ENCODE measurements around the gene CHTF18.
"Not testable (repeated sequence)": the region's sequence is repeated elsewhere in the genome, so short reads cannot be mapped to it uniquely, and the experiment has no call there.

Gene CHTF18

DNA sequence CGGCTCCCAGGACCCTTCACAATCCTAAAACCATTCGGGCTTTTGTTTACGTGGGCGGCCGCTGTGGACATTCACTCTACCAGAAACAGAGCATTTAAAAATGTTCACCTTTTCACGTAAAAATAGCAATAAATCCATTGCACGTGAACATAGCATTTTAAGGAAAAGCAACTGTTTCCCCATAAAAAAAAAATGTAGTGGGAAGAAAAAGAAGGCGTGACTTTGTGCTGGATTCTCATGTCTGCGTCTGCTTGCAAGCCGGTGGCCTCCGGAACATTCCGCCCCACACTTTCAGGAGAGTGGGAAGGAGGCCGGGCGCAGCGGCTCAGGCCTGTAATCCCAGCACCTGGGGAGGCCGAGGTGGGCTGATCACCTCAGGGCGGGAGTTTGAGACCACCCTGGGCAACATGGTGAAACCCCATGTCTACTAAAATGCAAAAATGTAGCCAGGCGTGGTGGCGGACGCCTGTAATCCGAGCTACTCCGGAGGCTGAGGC, 25.5 kb downstream of the CHTF18 start:
- DNase-seq: no peak

DNA sequence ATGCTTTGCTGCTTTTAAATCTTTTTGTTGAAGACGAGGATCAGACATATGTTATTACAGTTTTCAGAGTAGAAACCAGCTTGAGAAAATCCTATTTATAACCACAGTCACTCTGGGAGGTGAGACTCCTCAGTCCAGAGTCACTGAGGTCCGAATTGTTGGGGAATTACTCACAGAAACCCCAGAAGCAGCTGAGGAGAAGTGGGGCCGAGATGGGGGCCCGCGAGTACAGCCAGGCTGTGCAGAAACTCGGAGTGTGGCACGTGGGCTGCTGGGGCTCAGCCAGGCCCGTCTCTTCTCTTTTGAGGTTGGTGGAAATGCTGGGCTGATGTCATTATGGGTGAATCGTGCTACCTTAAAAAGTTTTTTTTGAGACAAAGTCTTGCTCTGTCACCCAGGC, 26.6 kb downstream of the CHTF18 start:
- DNase-seq: no peak

- no peak for DNase-seq
These were observed 27.4 kb downstream of the CHTF18 start for GRCh38 chr16:815861-816260.

DNA sequence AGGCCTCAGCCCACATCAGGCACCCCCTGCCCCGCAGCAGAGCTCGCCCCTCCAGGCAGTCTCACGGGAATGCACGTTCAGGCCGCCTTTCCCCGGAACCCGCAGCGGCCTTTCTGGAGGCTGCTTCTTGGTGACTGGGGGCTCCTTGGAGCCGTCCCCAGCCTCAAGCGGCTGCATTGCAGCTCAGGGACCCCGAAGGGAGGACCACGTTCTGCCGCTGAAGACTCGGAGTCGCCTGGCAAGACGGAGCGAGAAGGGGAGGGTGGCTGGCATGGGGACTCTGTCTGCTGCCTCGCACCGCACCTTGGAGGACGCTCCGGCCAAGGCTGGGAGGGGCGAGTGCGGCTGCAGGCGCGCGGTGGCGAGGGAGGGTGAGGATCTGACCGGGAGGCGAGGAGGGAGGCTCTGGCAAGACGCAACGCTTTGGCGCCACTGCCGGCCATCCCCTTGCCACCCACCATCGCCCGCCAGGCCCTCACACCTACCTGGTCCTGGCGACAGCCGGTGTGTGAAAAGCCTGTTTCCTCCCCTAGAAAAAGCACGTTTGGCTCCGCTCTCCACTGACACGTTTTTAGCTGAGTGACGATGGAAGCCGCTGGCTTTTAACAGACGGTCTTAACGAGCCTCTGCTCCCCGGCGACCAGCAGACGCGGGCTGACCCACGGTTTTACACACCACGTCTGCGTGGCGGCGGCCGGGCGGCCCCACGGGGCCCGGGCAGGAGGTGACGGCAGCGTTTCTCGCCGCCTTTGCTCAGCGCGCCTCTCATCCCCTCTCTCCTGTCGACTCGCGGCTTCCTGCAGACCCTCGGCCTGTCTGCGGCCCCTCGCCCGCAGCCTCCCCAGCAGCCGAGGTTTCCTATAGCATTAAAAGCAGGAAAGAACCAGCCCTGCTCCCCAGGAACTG, 28.8 kb downstream of the CHTF18 start:
- DNase-seq: no peak

- DNase-seq: no peak
These were observed 29.7 kb downstream of the CHTF18 start for GRCh38 chr16:818132-818531.

GRCh38 chr16:818592-818991, 30.2 kb downstream of the CHTF18 start:
- DNase-seq: no peak

DNA sequence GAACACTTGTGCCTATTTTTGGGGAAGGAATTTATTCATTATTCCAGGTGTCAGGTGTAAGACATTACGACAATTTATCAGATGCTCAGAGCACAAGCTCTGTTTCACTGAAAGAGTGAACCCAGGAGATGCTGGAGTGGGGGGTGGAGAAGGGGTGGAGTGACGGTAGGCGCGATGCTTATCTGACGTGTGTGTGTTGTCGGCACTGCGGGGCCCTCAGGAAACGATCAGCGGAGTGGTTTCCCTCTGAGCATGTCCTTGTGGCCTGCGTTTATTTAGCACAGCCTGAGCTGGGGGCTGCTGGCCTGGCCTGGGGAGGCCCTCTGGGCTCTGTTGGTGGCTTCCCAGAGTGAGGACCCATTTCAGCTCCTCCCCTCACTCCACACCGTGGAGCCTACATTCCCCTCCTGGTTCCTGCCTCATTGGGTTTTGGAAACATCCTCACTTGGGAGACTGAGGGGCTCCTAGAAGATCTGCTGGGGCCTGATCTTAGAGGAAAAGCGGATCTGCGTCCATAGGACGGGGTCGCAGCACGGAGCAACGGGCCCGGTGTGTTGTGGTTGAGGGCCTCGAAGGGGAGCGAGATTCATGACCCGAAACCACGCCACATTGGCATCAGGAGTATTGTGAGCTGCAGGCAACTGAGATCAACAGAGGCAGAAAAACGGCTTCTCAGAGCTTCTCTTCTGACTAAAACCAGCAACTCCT, 31.1 kb downstream of the CHTF18 start:
- no peak for DNase-seq

- not testable (repeated sequence) for DNase-seq
These were observed 31.6 kb downstream of the CHTF18 start for GRCh38 chr16:820044-820408.

DNA sequence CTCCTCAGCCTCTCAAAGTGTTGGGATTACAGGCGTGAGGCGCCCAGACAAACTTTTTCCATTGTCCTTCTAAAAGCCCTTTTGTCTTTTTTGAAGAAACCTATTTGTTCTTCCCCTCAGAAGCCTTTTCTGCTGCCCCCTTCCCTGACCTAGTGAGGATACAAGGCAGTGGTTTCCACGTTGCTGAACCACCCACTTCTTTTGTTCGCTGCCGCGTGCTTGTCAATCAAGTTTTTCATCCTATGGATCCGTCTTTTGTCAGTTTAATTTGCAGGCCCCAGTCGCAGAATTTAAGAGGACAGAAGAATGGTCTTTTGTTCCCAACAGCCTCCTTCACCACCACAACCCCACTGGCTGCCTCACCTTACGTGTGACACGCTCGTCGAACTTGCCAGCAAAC, 32.3 kb downstream of the CHTF18 start:
- DNase-seq: no peak

- DNase-seq: no peak
These were observed 33.3 kb downstream of the CHTF18 start for GRCh38 chr16:821751-822150.

DNA sequence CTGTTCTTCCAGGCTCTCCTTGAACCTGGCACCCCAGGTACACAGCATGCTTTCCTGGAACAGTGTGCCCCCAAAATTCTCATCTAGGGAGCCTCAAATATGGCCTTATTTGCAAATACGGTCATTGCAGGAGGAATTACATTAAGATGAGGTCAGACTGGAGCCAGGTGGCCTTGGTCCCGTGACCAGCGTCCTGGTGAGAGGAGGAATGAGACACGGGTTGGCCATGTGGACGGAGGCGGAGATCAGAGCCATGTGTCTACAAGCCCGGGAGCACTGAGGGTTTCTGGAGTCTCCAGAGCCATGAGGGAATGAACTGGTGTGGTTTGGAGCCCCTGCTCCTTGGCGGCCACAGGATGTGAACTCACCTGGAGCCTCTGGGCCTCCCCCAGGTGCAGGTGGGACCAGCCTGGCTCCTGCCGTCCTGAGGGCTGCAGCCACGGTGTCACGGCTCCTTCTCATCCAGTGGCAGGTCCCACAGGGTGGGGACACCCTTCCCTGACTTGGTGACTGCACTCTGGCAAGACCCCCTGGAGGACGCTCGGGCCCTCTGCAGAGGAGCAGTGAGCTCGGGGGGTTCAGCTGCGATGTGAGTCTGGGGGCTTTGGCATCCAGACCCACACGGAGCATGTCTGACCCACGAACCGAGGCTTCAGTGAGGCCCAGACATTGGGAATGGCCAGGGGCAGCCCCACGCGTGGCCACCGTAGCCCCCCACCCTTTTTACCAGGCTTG, 33.9 kb downstream of the CHTF18 start:
- DNase-seq: no peak

DNA sequence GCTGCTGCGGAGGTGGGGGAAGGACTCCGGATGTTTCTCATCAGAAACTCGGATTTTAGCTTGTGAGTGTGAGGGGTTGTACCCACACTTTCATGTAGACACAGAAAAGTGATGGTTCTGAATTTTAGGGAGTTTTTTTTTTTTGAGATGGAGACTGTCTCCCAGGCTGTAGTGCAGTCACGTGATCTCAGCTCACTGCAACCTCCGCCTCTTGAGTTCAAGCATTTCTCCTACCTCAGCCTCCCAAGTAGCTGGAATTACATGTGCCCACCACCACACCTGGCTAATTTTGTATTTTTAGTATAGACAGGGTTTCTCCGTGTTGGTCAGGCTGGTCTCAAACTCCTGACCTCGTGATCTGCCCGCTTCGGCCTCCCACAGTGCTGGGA, 34.5 kb downstream of the CHTF18 start:
- no peak for DNase-seq

- DNase-seq: no peak
These were observed 35.8 kb downstream of the CHTF18 start for GRCh38 chr16:824194-824593.

- no peak for DNase-seq
These were observed 36.2 kb downstream of the CHTF18 start for GRCh38 chr16:824601-825000.

DNA sequence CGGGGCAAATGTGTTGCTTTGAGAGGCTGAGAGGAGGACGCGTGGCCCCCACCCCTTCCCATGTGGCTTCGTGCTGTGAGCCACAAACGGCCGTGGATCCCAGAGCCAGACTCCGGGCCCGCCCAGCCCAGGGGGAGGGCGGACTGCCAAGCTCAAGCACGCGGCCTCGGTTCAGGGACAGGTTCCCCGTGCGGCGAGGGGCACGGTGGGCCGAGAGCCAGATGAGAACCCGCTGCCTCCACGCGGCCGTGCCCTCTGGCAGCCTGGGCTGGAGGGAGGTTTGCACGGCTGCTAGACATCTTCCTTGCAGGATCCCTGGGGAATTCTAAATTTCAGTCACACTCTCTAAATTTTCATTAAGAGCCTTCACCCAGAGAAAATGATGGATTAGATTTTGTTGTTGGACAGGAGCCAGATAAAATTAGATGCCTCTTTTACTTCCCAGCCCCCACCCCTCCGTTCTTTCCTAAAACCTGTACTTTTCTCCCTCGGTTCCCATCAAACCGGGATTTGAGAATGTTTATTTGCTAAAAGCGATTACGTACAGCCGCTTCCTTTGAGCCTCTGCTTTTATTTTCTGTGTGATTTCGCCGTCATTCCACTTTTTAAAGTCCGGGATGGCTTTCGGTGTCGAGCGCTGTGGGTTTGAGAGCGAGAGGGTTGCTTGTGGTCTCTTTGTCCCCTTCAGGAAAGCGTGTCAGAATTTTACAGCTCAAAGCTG, 37.1 kb downstream of the CHTF18 start:
- peak; percentile 14 for DNase-seq

DNA sequence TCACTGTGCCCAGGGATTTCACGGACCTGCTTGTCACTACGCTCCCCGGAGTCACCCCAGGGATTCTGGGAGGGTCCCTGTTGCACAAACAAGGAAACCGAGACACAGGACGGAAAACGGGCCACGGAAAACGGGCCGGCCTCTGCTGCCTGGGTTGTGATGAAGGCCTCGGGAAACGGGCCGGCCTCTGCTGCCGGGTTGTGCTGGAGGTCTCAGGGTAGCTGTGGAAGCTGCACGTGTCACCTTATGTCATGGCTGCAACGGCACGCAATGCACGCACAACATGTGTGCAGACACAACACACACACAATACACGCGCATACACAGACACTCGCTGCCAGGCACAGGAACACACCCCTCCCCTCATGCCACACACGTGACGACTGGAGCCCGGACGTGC, 39.1 kb downstream of the CHTF18 start:
- no peak for DNase-seq

DNA sequence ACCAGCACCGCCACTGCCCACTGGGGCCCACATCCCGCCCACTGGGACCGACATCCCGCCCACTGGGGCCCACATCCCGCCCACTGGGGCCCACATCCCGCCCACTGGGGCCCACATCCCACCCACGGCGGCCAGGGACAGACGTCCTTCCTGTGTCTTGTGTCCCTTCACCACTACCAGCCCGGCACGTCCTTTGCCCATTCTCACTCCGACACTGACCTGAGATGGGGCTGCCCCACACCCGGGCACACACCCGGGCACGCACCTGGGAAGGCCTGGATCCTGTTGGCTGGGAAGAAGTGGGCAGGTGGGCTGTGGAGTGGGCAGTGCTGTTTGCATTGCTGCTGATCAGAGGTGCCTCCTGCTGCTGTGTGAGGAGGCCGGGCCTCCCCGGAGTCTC, 40.5 kb downstream of the CHTF18 start:
- no peak for DNase-seq

- no peak for DNase-seq
These were observed 41.9 kb downstream of the CHTF18 start for GRCh38 chr16:830107-830870.

- DNase-seq: no peak
These were observed 42.6 kb downstream of the CHTF18 start for GRCh38 chr16:830871-831570.

DNA sequence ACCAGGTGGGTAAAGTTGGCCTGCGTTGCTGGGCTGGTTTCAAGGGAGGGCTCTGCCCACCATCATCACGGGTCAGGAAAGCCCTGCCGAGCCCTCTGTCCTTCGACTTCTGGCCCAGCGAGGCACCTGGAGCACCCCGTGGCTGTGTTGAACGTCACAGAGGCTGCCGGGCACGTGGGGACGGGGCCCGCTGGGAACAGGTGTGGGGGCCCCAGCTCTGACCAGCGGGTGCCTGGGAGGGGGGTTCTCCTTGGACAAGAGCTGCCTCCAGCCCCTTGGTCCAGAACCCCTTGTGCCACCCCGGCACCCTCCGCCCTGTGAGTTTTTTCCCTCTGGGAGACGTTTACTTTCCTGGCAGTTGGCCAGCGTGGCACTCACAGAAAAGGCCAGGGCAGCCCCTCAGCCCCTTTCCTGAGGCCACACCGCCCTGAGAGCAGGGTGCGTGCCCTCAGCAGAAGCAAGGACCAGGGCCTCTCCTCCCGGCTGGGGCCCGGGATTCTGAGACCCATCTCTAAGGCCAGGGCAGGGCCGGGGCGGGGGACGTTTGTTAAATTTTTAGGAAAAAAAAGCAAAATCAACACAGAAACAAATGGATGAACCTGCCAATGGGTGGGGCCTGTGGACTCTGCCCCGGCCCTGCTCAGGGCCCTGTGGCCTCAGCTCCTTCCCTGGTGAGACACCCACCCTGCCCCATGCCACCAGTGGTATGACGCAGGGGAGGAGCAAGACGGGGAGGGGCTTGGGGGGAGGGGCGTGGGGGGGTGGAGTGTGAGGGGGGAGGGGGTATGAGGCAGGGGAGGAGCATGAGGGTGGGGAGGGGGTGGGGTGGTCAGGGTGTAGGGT, 43.4 kb downstream of the CHTF18 start:
- DNase-seq: no peak
